Measurements from ENCODE around the gene ITGB1BP1.

- TF ChIP-seq IRF1 (CRISPR knock-in tag; IDR thresholded peaks at IDR 0.05) (no peak), ZNF138 (CRISPR knock-in tag; conservative IDR thresholded peaks at IDR 0.05) (no peak), TEAD4 (CRISPR knock-in tag; IDR thresholded peaks at IDR 0.05) (no peak), NR2C2 (CRISPR knock-in tag; IDR thresholded peaks at IDR 0.05) (no peak), AR (CRISPR knock-in tag; IDR thresholded peaks at IDR 0.05) (no peak), CTCF (IDR thresholded peaks at IDR 0.05) (no peak), JUN (CRISPR knock-in tag; IDR thresholded peaks at IDR 0.05) (no peak), E2F4 (CRISPR knock-in tag; IDR thresholded peaks at IDR 0.05; ENCODE audit: borderline replicate concordance, low read depth) (no peak), CREM (CRISPR knock-in tag; IDR thresholded peaks at IDR 0.05) (no peak), NFE2L1 (CRISPR knock-in tag; IDR thresholded peaks at IDR 0.05) (no peak), ZNF263 (CRISPR knock-in tag; IDR thresholded peaks at IDR 0.05; ENCODE audit: low read depth) (no peak), SP1 (CRISPR knock-in tag; conservative IDR thresholded peaks at IDR 0.05) (no peak), TP53 (CRISPR knock-in tag; IDR thresholded peaks at IDR 0.05) (no peak), ZNF121 (CRISPR knock-in tag; IDR thresholded peaks at IDR 0.05) (no peak)
Measured at GRCh38 chr2:9360110-9360509, 63.2 kb downstream of the ITGB1BP1 start.
